ENCODE data around the gene CD47. TPM values are rescaled to one million over a fixed set of nuclear protein-coding genes. Genes with fewer than 3 reads are reported as not detected.

Gene CD47
- total RNA-seq, 1 experiment from 2014 or later = 63.6 TPM

GRCh38 chr3:108006881-108007331 lies 83.9 kb downstream of the CD47 start:
- POLR2A ChIA-PET (ENCODE audit: unreplicated experiment) = no interaction called here
- H3K79me2 ChIP-seq (ENCODE audit: low read length) = no peaks in the 10 kb centered on the region
- H3K9me3 ChIP-seq (ENCODE audit: low read length) = no peaks in the 10 kb centered on the region
- DNase-seq (no peak), ATAC-seq (no peak)
- 0 out of 2 replicates have a peak overlapping the region, but pooled peaks have one; percentile 75 for H3K4me2 ChIP-seq (ENCODE audit: low read length)
- no peaks in the 10 kb centered on the region for H3K9me2 ChIP-seq (replicated peaks; ENCODE audit: low read length)
- H3K4me1 ChIP-seq (ENCODE audit: insufficient read depth, low read length) = peaks cover 17% of the 10 kb centered on the region
- no TSS peak for BruUV-seq (replicated peaks)
- H3K27me3 ChIP-seq (ENCODE audit: low read length) = no peaks in the 10 kb centered on the region
- CTCF ChIA-PET = no interaction called here
- no peak overlapping the region for H3K9ac ChIP-seq (ENCODE audit: low read length)
- H3F3A ChIP-seq (ENCODE audit: low read length, unreplicated experiment) = no peaks in the 10 kb centered on the region
- H3K4me3 ChIP-seq (ENCODE audit: low read length) = no peak overlapping the region
- no peaks in the 10 kb centered on the region for H4K20me1 ChIP-seq (ENCODE audit: low read length)
- no peaks in the 10 kb centered on the region for H3K36me3 ChIP-seq (ENCODE audit: low read depth, low read length)
- TF ChIP-seq EZH2 (IDR thresholded peaks at IDR 0.05; ENCODE audit: low read length, unreplicated experiment) (no peak), EZH2phosphoT487 (IDR thresholded peaks at IDR 0.05; ENCODE audit: borderline replicate concordance, low read length) (no peak), CTCF (conservative IDR thresholded peaks at IDR 0.05; ENCODE audit: low read depth, low read length) (no peak)
- no peak overlapping the region for H2AFZ ChIP-seq (ENCODE audit: low read length)
- no peak overlapping the region for H3K27ac ChIP-seq (ENCODE audit: low read length)
- intact Hi-C loops (cut with micrococcal nuclease) = no loop called here

- CTCF ChIA-PET = no interaction called here
- no peaks in the 10 kb centered on the region for H3K9me2 ChIP-seq (replicated peaks; ENCODE audit: low read length)
- H3K9me3 ChIP-seq (ENCODE audit: low read length) = no peaks in the 10 kb centered on the region
- no peaks in the 10 kb centered on the region for H3K27me3 ChIP-seq (ENCODE audit: low read length)
- H2AFZ ChIP-seq (ENCODE audit: low read length) = peak overlapping the region; percentile 70
- TF ChIP-seq EZH2 (IDR thresholded peaks at IDR 0.05; ENCODE audit: low read length, unreplicated experiment) = no peak
- TF ChIP-seq CTCF (conservative IDR thresholded peaks at IDR 0.05; ENCODE audit: low read depth, low read length) = 0 out of 2 replicates have a peak, but pooled peaks have one; percentile 17
- no peak overlapping the region for H3K9ac ChIP-seq (ENCODE audit: low read length)
- no peaks in the 10 kb centered on the region for H4K20me1 ChIP-seq (ENCODE audit: low read length)
- H3F3A ChIP-seq (ENCODE audit: low read length, unreplicated experiment) = no peaks in the 10 kb centered on the region
- H3K4me2 ChIP-seq (ENCODE audit: low read length) = peak overlapping the region; percentile 75
- peak overlapping the region; percentile 44; the same call in 1 of the 2 replicates for H3K4me3 ChIP-seq (ENCODE audit: low read length)
- no peaks in the 10 kb centered on the region for H3K36me3 ChIP-seq (ENCODE audit: low read depth, low read length)
- POLR2A ChIA-PET (ENCODE audit: unreplicated experiment) = no interaction called here
- no peaks in the 10 kb centered on the region for H3K79me2 ChIP-seq (ENCODE audit: low read length)
- peaks cover 23% of the 10 kb centered on the region for H3K4me1 ChIP-seq (ENCODE audit: insufficient read depth, low read length)
- DNase-seq (peak; percentile 51), ATAC-seq (peak; percentile 60)
- intact Hi-C loops (cut with micrococcal nuclease) = no loop called here
- no peak overlapping the region for H3K27ac ChIP-seq (ENCODE audit: low read length)
- BruUV-seq (replicated peaks) = no TSS peak
Observed at GRCh38 chr3:108006077-108006771, 84.6 kb downstream of the CD47 start.

GRCh38 chr3:108004647-108005046 lies 86.2 kb downstream of the CD47 start:
- Histone ChIP-seq H3K4me1 (ENCODE audit: insufficient read depth, low read length) (peaks cover 35% of the 10 kb centered on the region), H3K79me2 (ENCODE audit: low read length) (no peaks in the 10 kb centered on the region), H3K27ac (ENCODE audit: low read length) (no peak overlapping the region), H3K4me2 (ENCODE audit: low read length) (no peak overlapping the region), H3F3A (ENCODE audit: low read length, unreplicated experiment) (no peaks in the 10 kb centered on the region), H3K36me3 (ENCODE audit: low read depth, low read length) (no peaks in the 10 kb centered on the region), H3K4me3 (ENCODE audit: low read length) (no peak overlapping the region), H3K27me3 (ENCODE audit: low read length) (no peaks in the 10 kb centered on the region), H3K9me3 (ENCODE audit: low read length) (no peaks in the 10 kb centered on the region), H4K20me1 (ENCODE audit: low read length) (no peaks in the 10 kb centered on the region), H3K9me2 (replicated peaks; ENCODE audit: low read length) (no peaks in the 10 kb centered on the region), H2AFZ (ENCODE audit: low read length) (no peak overlapping the region), H3K9ac (ENCODE audit: low read length) (no peak overlapping the region)
- no TSS peak for BruUV-seq (replicated peaks)
- DNase-seq (no peak), ATAC-seq (no peak)
- intact Hi-C loops (cut with micrococcal nuclease) = no loop called here
- TF ChIP-seq CTCF (conservative IDR thresholded peaks at IDR 0.05; ENCODE audit: low read depth, low read length) = no peak
- TF ChIP-seq EZH2 (IDR thresholded peaks at IDR 0.05; ENCODE audit: low read length, unreplicated experiment) = no peak
- TF ChIP-seq EZH2phosphoT487 (IDR thresholded peaks at IDR 0.05; ENCODE audit: borderline replicate concordance, low read length) = no peak
- POLR2A ChIA-PET (ENCODE audit: unreplicated experiment) = no interaction called here
- CTCF ChIA-PET = no interaction called here

All from PC-3 (cell line).